ENCODE data around the gene RIOX2.

The RIOX2 gene

DNA sequence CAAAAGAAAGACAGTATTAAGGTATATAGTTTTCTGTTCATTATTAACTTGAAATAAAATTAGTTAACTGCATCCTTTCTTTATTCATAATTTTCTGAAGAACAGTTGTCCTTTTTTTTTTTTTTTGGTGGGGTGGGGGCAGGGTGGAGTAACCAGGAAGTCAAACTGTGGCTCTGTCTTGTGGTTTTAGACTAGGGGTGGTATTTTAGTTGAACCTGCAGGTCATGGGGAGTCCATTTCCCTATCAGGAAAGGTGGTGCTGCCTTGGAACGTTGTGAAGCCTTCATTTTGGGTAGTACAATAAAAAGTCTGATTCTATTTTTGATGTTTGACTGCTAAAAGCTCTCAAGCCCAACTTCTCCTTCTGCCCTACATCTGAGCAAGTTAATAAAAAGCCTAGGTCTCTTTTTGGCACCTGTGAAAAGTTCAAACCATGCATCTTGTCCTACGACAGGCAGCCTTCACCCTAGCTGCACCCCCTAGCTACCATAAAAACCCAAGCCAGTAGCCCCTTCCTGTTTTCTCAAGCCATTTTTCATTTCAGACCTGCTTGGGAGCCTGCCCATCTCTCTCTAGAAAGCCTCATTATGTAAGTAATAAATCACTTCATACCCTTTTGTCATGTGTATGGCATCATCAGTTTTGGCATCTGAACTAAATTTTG lies 31.2 kb upstream of the RIOX2 start:
- Histone ChIP-seq H3K36me3 (no peaks in the 10 kb centered on the region), H3K4me3 (ENCODE audit: low read depth, low read length) (no peak overlapping the region), H3K27me3 (ENCODE audit: insufficient read depth, low read depth, severe bottlenecking) (no peaks in the 10 kb centered on the region), H3K27ac (no peak overlapping the region), H3K9me3 (ENCODE audit: severe bottlenecking) (no peaks in the 10 kb centered on the region)
- TF ChIP-seq, protein P1, sequence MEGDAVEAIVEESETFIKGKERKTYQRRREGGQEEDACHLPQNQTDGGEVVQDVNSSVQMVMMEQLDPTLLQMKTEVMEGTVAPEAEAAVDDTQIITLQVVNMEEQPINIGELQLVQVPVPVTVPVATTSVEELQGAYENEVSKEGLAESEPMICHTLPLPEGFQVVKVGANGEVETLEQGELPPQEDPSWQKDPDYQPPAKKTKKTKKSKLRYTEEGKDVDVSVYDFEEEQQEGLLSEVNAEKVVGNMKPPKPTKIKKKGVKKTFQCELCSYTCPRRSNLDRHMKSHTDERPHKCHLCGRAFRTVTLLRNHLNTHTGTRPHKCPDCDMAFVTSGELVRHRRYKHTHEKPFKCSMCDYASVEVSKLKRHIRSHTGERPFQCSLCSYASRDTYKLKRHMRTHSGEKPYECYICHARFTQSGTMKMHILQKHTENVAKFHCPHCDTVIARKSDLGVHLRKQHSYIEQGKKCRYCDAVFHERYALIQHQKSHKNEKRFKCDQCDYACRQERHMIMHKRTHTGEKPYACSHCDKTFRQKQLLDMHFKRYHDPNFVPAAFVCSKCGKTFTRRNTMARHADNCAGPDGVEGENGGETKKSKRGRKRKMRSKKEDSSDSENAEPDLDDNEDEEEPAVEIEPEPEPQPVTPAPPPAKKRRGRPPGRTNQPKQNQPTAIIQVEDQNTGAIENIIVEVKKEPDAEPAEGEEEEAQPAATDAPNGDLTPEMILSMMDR (IDR thresholded peaks at IDR 0.05; ENCODE audit: low read depth, low read length) = no peak
- no peak for DNase-seq

DNA sequence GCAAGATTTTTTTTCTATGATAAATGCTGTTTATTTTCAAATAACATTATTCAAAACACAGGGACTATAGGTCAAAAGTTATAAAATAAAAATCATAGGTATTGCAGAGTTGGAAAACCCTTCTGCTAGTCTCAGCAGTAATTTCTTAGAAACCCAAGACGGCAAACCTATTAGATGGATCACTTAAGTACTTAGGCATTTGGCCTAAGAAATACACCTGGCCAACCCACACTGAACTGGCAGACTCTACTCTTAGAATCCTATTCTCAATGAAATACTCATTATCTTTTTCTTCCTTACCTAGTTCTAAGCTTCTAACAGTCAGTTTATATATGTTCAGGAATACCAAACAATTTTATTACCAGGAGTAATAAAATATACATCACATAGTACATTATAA lies 30.5 kb upstream of the RIOX2 start:
- Histone ChIP-seq H3K36me3 (no peaks in the 10 kb centered on the region), H3K27ac (no peak overlapping the region), H3K27me3 (ENCODE audit: insufficient read depth, low read depth, severe bottlenecking) (no peaks in the 10 kb centered on the region), H3K4me3 (ENCODE audit: low read depth, low read length) (no peak overlapping the region), H3K9me3 (ENCODE audit: severe bottlenecking) (no peaks in the 10 kb centered on the region)
- TF ChIP-seq, protein P1 (IDR thresholded peaks at IDR 0.05; ENCODE audit: low read depth, low read length) = no peak
- no peak for DNase-seq

DNA sequence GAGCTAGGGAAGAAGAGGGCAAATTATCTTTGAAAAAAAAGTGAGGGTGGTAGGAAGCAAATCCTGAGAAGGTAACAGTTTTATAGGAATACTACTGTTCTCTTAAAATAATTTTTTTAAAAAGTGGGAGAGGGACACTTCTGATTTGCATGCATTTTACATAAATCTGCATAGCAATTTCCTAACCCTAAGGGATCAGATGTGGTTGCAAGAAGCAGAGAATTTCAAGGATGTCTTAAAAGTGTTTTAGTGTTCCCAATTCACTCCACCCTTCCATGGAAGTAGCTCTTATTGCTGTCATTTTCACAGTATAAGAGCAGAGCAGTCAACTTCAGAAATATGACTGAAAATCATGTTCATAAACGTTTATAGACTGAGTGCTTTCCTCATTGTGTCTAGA lies 27.8 kb upstream of the RIOX2 start:
- DNase-seq = no peak
- Histone ChIP-seq H3K27me3 (ENCODE audit: insufficient read depth, low read depth, severe bottlenecking) (no peaks in the 10 kb centered on the region), H3K9me3 (ENCODE audit: severe bottlenecking) (no peaks in the 10 kb centered on the region), H3K27ac (no peak overlapping the region), H3K36me3 (no peaks in the 10 kb centered on the region), H3K4me3 (ENCODE audit: low read depth, low read length) (no peak overlapping the region)
- TF ChIP-seq, protein P1 (IDR thresholded peaks at IDR 0.05; ENCODE audit: low read depth, low read length) = no peak

DNA sequence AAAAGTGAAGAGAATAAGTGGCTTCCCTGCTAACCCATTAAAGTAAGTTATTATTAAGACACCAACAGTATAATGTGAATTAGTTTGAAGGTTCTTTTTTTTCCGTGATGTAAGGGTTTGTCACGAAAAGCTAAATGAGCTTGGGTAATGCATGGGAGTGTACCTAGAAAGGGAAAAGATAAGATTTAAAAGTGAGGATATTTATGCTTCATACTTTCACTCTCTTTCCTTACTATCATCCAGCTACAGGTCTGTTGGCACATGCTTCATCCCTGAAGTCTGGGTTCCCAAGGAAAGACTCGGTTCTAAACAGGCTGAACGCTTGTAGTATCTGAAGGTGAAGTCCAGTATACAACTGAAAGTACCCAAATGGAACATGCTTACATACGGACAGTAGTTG lies 26.9 kb upstream of the RIOX2 start:
- Histone ChIP-seq H3K36me3 (no peaks in the 10 kb centered on the region), H3K9me3 (ENCODE audit: severe bottlenecking) (no peaks in the 10 kb centered on the region), H3K4me3 (ENCODE audit: low read depth, low read length) (no peak overlapping the region), H3K27me3 (ENCODE audit: insufficient read depth, low read depth, severe bottlenecking) (no peaks in the 10 kb centered on the region), H3K27ac (no peak overlapping the region)
- TF ChIP-seq, protein P1 (IDR thresholded peaks at IDR 0.05; ENCODE audit: low read depth, low read length) = no peak
- DNase-seq = no peak

DNA sequence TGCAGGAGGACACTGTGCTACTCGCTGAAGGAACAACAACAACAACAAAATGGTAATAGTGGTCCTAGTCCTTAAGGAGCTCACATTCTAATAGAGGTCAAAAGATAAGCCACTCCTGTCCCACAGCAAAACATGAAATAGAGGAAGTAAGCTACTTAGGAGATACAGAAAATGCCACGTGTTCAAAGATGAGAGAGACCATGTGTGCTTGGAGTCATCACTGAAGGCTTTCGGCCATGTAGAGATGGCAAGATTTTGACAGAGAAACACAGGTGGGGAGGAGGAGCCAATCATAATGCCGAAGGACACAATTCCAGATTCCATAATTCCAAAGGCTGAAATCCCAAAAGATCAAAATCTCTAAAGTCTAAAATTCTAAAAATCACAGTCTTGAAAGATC lies 24.8 kb upstream of the RIOX2 start:
- Histone ChIP-seq H3K4me3 (ENCODE audit: low read depth, low read length) (no peak overlapping the region), H3K36me3 (no peaks in the 10 kb centered on the region), H3K9me3 (ENCODE audit: severe bottlenecking) (no peaks in the 10 kb centered on the region), H3K27me3 (ENCODE audit: insufficient read depth, low read depth, severe bottlenecking) (no peaks in the 10 kb centered on the region), H3K27ac (no peak overlapping the region)
- TF ChIP-seq, protein P1 (IDR thresholded peaks at IDR 0.05; ENCODE audit: low read depth, low read length) = no peak
- DNase-seq = no peak

DNA sequence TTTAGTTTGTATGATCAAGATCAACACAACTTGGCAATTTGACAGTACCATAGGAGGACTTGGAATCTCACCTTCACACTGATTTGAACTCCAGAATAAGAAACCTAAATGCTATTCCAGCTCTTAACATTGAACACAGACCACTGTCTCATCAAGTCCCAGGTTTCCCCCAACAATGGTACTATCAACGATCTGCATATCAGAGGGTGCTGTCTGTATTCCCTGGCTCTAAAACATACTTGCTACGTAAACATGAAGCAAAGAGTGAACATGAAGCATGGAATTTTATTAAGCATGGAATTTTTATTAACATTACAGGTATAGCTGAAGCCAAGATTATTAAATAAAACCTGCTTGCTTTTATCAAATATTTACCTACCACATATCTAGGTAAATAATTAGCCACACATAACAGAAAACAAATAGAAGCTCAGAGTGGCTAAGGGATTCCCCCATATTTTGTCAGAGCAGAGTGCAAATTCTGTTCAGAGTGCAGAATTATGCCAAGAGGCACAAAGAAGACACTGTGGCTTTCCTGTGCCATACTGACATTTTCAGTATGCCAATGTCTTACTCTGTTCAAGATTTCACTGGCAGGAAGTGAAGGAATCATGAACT lies 22.2 kb upstream of the RIOX2 start:
- H3K27me3 ChIP-seq (ENCODE audit: insufficient read depth, low read depth, severe bottlenecking) = no peaks in the 10 kb centered on the region

More for the DNA sequence above, 22.2 kb upstream of the RIOX2 start:
- TF ChIP-seq, protein P1 (IDR thresholded peaks at IDR 0.05; ENCODE audit: low read depth, low read length) = no peak
- no peak overlapping the region for H3K27ac ChIP-seq
- DNase-seq = no peak
- no peak overlapping the region for H3K4me3 ChIP-seq (ENCODE audit: low read depth, low read length)
- no peaks in the 10 kb centered on the region for H3K9me3 ChIP-seq (ENCODE audit: severe bottlenecking)
- H3K36me3 ChIP-seq = no peaks in the 10 kb centered on the region

All from WERI-Rb-1 (cell line).